Measurements from ENCODE around the gene EVI5. TPM values are rescaled to one million over a fixed set of nuclear protein-coding genes. Genes with fewer than 3 reads are reported as not detected.

Gene EVI5
- 3.5 TPM in 2 replicates for total RNA-seq

DNA sequence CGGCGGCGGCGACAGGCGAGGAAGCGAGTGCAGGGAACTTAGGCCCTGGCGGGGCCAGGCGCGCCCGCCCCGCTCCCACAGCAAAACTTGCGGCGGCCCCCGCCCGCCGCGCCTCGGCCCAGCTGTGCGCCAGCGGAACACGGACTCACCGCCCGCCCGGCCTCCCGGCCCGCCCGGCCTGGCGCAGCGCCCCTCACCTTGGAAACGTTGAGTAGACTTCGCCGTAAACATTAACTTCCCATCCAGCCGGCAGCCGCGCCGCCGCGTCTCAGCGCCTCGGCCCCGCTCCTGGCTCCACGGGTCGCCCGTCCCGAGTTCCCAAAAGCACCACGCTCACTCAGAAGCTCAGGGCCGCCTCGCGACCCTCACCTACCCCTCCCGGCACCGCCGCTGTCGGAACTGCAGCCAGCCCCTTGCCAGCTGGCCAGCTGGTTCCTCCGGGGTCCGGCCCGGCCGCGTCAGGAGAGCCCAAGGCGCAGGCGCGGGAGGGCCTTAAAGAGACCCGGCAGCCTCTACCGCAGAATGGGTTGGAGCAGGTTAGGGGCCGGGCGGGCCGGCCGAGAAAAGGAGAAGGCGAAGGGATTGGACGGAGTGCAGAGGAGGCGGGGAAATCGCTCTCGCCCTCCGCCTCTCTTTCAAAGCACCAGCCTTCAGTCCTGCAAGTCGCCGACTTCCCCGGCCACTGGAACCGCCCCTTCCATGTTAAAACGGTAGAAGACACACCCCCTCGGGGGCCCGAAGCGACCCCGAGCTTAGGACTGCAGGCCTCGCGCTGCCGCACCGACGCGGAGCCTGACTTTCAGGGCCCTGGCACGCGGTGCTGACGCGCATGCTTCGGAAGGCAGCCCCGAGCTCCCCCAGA is at the start of gene EVI5:
TSS of gene EVI5 (minus strand) at position 470 of the 862 bp plus-strand sequence. CDS start 48,562 bp downstream, outside the sequence.
- intact Hi-C loops (cut with micrococcal nuclease), result no loop called here

GRCh38 chr1:92834617-92835016 is 49.7 kb upstream of the EVI5 start:
- intact Hi-C loops (cut with micrococcal nuclease), result loop anchor here (5.0 to 10.0 kb wide), 5 partner anchors 243 to 1070 kb away; partner anchors contain the start of genes DR1, GCLM, GFI1 and GLMN

DNA sequence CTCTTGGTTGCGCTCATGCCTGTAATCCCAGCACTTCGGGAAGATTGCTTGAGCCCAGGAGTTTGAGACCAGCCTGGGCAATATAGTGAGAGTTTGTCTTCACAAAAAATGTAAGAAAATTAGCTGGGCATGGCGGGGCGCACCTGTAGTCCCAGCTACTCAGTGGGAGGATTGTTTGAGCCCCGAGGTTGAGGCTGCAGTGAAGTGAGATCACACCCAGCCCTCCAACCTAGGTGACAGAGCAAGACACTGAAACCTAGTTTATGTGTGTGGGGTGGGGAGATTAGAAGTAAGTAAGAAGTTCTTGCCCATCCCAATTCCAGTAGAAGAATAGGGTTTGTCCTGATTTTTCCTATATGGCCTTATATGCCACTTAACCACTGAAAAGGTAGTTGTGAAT is 48.9 kb upstream of the EVI5 start:
- intact Hi-C loops (cut with micrococcal nuclease), result loop anchor here (2.0 to 10.0 kb wide), 6 partner anchors 25 to 1071 kb away; partner anchors contain the start of genes DR1, GCLM, GFI1 and GLMN

GRCh38 chr1:92832537-92833114 is 47.7 kb upstream of the EVI5 start:
- intact Hi-C loops (cut with micrococcal nuclease), result loop anchor here (1.0 to 10.0 kb wide), 7 partner anchors 26 to 1072 kb away; partner anchors contain the start of genes DR1, GCLM, GFI1 and GLMN

DNA sequence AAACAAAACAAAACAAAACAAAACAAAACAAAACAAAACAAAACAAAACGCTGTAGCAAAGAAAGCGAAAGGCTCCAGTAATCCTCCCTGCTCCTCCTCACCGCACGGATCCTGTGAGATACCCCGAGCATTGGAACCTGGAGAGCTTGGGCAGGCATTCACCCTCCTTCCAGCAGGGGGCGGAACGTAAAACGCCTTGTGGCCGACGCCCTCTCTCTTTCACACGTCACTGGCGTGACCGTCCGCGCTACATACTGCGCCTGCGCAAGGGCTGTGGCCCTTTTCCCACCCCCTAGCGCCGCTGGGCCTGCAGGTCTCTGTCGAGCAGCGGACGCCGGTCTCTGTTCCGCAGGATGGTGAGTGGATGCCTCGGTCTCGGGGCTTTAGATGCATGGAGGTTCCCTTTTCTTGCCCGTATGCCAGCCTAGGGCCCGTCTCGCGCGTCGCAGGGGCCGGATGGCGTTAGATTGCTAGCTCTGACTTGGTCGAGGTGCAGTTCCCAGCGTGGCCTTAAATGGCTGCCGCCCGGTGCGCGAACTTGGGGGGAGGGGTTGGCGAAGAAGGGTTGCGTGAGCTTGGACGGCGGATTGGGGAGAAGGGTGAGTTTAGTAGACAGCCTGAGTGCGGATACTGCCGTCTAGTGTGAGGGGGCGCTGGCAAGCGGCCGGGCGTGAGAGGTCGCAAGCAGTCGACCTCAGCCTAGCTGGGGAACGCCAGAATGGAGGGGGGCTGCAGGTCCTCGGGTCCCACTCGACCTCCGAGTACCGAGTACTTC is 47.0 kb upstream of the EVI5 start, which contains the start of gene RPL5:
TSS of gene RPL5 (plus strand) at position 279 of the 775 bp plus-strand sequence. CDS start at position 354, 75 bp downstream.
- intact Hi-C loops (cut with micrococcal nuclease), result loop anchor here (1.0 to 10.0 kb wide), 7 partner anchors 27 to 1073 kb away; partner anchors contain the start of genes DR1, GCLM, GFI1 and GLMN

- intact Hi-C loops (cut with micrococcal nuclease), result loop anchor here (5.0 to 10.0 kb wide), 5 partner anchors 246 to 1073 kb away; partner anchors contain the start of genes DR1, GCLM, GFI1 and GLMN
Measured at GRCh38 chr1:92831368-92831761, 46.5 kb upstream of the EVI5 start.

- intact Hi-C loops (cut with micrococcal nuclease), result no loop called here
Measured at GRCh38 chr1:92826792-92827191, 41.9 kb upstream of the EVI5 start.

- intact Hi-C loops (cut with micrococcal nuclease), result no loop called here
Measured at GRCh38 chr1:92822879-92823278, 38.0 kb upstream of the EVI5 start.

DNA sequence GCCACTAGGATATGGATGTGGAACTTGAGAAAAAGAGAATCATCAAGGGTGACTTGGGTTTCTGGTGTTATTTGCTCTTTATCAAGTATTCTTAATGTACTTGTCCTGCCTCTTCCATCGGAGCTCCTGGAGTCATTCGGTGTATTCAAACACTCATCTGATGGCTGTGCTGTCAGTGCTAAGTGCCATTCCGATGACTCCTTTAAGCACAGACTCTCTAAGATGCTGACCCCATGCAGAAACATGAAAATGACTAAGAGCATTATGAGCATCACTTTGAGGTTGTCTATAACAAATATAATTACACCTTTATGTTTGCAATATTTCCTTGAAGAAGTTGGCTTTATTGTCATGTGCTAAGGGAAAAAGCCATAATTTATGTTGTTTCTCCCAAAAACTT is 35.6 kb upstream of the EVI5 start:
- intact Hi-C loops (cut with micrococcal nuclease), result no loop called here

- intact Hi-C loops (cut with micrococcal nuclease), result no loop called here
Measured at GRCh38 chr1:92820024-92820423, 35.1 kb upstream of the EVI5 start.

DNA sequence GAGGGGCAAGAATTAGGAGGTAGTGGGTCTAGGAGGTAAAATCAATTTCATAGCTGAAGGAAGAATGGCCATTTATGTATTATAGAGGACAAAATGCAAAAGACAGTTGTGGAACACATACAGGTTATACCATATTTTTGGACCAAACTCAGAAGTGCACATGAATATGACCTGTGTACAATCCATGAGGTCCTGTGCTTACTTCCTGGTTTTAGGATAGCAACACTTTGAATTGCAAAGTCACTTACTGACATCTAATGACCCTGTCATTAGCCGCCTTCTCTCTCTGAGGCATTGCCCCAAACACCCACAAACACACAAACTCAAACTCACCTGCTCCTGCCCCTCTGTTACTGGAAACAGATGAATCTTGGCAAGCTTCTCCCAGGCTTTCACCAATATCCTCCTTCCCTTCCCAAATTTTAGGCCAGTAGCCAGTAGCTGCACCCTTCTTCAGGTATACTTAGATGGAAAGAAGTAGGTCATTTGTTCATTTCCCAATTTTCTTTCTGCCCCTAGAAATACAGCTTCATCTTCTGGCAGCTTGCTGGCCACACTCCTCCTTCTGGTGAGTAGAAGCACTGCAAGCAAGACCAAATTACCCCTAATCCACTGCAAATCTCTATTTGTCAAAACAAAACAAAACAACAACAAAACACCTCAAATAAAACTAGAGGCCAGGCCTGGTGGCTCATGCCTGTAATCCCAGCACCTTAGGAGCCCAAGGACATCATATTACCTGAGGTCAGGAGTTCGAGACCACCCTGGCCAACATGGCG is 33.3 kb upstream of the EVI5 start:
- intact Hi-C loops (cut with micrococcal nuclease), result loop anchor here (1.0 kb wide), 1 partner anchor 69 kb away; no protein-coding TSS in a partner anchor

- intact Hi-C loops (cut with micrococcal nuclease), result no loop called here
Measured at GRCh38 chr1:92817137-92817697, 32.3 kb upstream of the EVI5 start.

DNA sequence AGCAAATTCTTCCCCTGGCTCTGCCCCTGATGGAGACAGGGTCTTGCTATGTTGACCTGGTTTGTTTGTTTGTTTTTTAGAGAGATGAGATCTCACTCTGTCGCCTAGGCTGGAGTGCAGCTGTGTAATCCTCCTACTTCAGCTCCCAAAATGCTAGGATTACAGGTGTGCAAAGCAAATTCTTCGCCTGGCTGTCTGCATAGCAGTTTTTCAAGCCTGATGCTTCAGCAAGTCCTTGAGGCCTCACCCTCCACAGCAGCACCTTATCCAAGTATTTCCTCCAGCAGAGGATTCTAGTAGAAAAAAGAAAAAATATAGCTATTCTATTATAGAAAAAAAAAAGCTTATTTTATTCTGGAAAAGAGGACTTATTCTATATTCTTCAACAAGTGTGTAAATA is 31.8 kb upstream of the EVI5 start:
- intact Hi-C loops (cut with micrococcal nuclease), result no loop called here

GRCh38 chr1:92808381-92808780 is 23.5 kb upstream of the EVI5 start:
- intact Hi-C loops (cut with micrococcal nuclease), result no loop called here

GRCh38 chr1:92805216-92805615 is 20.3 kb upstream of the EVI5 start:
- intact Hi-C loops (cut with micrococcal nuclease), result no loop called here

GRCh38 chr1:92804721-92805201 is 19.9 kb upstream of the EVI5 start:
- intact Hi-C loops (cut with micrococcal nuclease), result no loop called here

- intact Hi-C loops (cut with micrococcal nuclease), result no loop called here
Measured at GRCh38 chr1:92803140-92803887, 18.4 kb upstream of the EVI5 start.

GRCh38 chr1:92797961-92798360 is 13.1 kb upstream of the EVI5 start:
- intact Hi-C loops (cut with micrococcal nuclease), result no loop called here

DNA sequence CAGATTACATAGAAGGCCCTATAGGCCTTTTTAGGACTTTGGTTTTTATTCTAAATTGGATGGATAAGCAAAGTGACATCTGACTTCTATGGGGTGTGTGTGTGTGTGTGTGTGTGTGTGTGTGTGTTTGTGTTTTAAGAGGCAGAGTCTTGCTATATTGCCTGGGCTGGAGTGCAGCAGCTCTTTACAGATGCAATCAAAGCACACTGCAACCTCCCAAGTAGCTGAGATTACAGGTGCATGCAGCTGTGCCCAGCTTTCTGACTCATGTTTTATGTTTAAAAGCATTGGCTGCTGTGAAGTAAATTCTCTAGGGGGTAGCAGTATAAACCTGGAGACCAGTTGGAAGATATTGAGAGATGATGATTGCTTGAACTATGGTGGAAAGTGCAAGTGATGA is 12.4 kb upstream of the EVI5 start:
- intact Hi-C loops (cut with micrococcal nuclease), result no loop called here

All from T-helper 2 cell treated with Interferon-gamma antibody and Interleukin-4, amounts not matched to agents 100 ng/mL and 5 ng/mL, for 36 hours (primary cell).